Measurements from ENCODE around the gene ANKRD44.

Gene ANKRD44

DNA sequence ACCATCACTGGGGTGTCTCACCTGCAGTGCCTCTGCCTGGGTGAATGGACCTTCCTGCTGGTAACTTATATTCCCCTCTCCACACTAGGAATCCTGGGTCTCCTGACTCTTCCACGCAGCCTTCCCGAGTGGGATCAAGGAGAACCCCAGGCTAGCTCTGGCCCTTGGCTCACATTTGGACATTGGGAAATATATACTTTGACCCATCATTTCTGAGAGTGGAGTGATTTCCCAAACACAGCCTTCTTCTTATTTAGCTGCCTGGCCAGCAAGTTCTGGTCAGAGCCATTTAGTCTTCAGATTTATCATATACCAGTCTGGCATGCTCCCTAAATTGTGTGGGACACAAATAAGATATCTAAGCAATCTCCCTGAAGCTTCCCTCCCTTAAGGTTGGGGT lies 237.3 kb downstream of the ANKRD44 start:
- no peaks in the 10 kb centered on the region for H3K27me3 ChIP-seq (ENCODE audit: control insufficient read depth, low read length)

GRCh38 chr2:197072533-197072932 lies 238.0 kb downstream of the ANKRD44 start:
- H3K9me3 ChIP-seq (ENCODE audit: control insufficient read depth, insufficient read depth, low read length): no peaks in the 10 kb centered on the region
- no peak for TF ChIP-seq CTCF (IDR thresholded peaks at IDR 0.05; ENCODE audit: low read depth, low read length, poor library complexity, severe bottlenecking)
- TF ChIP-seq EZH2phosphoT487 (IDR thresholded peaks at IDR 0.05; ENCODE audit: borderline replicate concordance, low read length): no peak
- H3K27me3 ChIP-seq (ENCODE audit: control insufficient read depth, low read length): no peaks in the 10 kb centered on the region
- H3F3A ChIP-seq (ENCODE audit: control insufficient read depth, insufficient read depth): peaks cover 8% of the 10 kb centered on the region; the same call in 1 of the 2 replicates
- H3K79me2 ChIP-seq (ENCODE audit: control insufficient read depth, low read length): no peaks in the 10 kb centered on the region
- H3K4me1 ChIP-seq (ENCODE audit: control insufficient read depth, low read length): 0 out of 2 replicates have a peak, but pooled peaks cover 4% of the 10 kb centered on the region
- H3K4me3 ChIP-seq (ENCODE audit: low read length): no peak overlapping the region
- H4K20me1 ChIP-seq (ENCODE audit: control insufficient read depth, insufficient read depth, low read depth, low read length): no peaks in the 10 kb centered on the region
- H3K27ac ChIP-seq (ENCODE audit: low read depth, low read length): no peak overlapping the region
- no peaks in the 10 kb centered on the region for H3K9me2 ChIP-seq (replicated peaks; ENCODE audit: control insufficient read depth, low read length)
- H3K36me3 ChIP-seq (ENCODE audit: control insufficient read depth, low read length): peaks cover 27% of the 10 kb centered on the region
- H3K4me2 ChIP-seq (ENCODE audit: low read length): no peak overlapping the region

More for the DNA sequence above, 237.3 kb downstream of the ANKRD44 start:
- Histone ChIP-seq H3K9me2 (replicated peaks; ENCODE audit: control insufficient read depth, low read length) (no peaks in the 10 kb centered on the region), H3K4me2 (ENCODE audit: low read length) (no peak overlapping the region), H4K20me1 (ENCODE audit: control insufficient read depth, insufficient read depth, low read depth, low read length) (no peaks in the 10 kb centered on the region), H3K4me1 (ENCODE audit: control insufficient read depth, low read length) (0 out of 2 replicates have a peak, but pooled peaks cover 4% of the 10 kb centered on the region), H3K4me3 (ENCODE audit: low read length) (no peak overlapping the region), H3K9me3 (ENCODE audit: control insufficient read depth, insufficient read depth, low read length) (no peaks in the 10 kb centered on the region), H3K27ac (ENCODE audit: low read depth, low read length) (no peak overlapping the region), H3F3A (ENCODE audit: control insufficient read depth, insufficient read depth) (peaks cover 8% of the 10 kb centered on the region; the same call in 1 of the 2 replicates), H3K36me3 (ENCODE audit: control insufficient read depth, low read length) (peaks cover 34% of the 10 kb centered on the region), H3K79me2 (ENCODE audit: control insufficient read depth, low read length) (no peaks in the 10 kb centered on the region)
- no peak for TF ChIP-seq CTCF (IDR thresholded peaks at IDR 0.05; ENCODE audit: low read depth, low read length, poor library complexity, severe bottlenecking)

DNA sequence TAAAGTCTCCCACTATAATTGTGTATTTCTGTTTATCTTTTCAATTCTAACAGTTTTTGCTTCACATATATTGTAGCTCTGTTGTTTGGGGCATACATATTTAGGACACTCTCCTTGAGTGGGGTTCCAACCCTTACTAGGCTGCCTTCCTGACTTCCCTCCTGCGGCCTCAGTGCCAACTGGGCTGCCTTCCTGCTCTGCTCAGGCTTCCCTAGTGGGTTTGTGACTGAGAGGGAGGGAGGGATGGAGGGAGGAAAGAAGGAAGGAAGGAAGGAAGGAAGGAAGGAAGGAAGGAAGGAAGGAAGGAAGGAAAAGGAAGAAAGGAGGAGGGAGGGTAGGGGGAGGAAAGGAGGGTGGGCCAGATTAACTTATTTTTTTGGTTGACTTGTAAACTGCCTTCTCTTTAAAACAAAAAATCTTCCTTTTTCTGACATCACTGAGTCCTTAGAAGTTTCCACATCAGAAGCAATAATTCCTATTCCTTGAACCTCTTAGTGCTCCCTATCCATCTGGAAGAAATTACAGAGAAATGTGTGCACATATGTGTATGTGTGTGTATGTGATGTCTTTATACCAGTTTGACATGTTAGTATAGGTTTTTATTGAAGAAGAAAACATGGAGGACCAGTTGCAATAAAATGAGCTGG lies 238.7 kb downstream of the ANKRD44 start:
- H4K20me1 ChIP-seq (ENCODE audit: control insufficient read depth, insufficient read depth, low read depth, low read length): no peaks in the 10 kb centered on the region
- H3K36me3 ChIP-seq (ENCODE audit: control insufficient read depth, low read length): peaks cover 21% of the 10 kb centered on the region
- TF ChIP-seq CTCF (IDR thresholded peaks at IDR 0.05; ENCODE audit: low read depth, low read length, poor library complexity, severe bottlenecking) (no peak), EZH2phosphoT487 (IDR thresholded peaks at IDR 0.05; ENCODE audit: borderline replicate concordance, low read length) (no peak)
- 0 out of 2 replicates have a peak, but pooled peaks cover 4% of the 10 kb centered on the region for H3K4me1 ChIP-seq (ENCODE audit: control insufficient read depth, low read length)
- H3K27me3 ChIP-seq (ENCODE audit: control insufficient read depth, low read length): no peaks in the 10 kb centered on the region
- H3K4me3 ChIP-seq (ENCODE audit: low read length): no peak overlapping the region
- H3K4me2 ChIP-seq (ENCODE audit: low read length): no peak overlapping the region
- no peak overlapping the region for H3K27ac ChIP-seq (ENCODE audit: low read depth, low read length)
- H3K9me3 ChIP-seq (ENCODE audit: control insufficient read depth, insufficient read depth, low read length): no peaks in the 10 kb centered on the region
- no peaks in the 10 kb centered on the region for H3K79me2 ChIP-seq (ENCODE audit: control insufficient read depth, low read length)
- H3F3A ChIP-seq (ENCODE audit: control insufficient read depth, insufficient read depth): peaks cover 8% of the 10 kb centered on the region; the same call in 1 of the 2 replicates
- no peaks in the 10 kb centered on the region for H3K9me2 ChIP-seq (replicated peaks; ENCODE audit: control insufficient read depth, low read length)

All from DOHH2 (cell line).